ENCODE results near the gene UTP14C.

- no peak for TF ChIP-seq CTCF (IDR thresholded peaks at IDR 0.05)
- no peak for TF ChIP-seq POLR2A (IDR thresholded peaks at IDR 0.05)
- TF ChIP-seq POLR2AphosphoS5 (IDR thresholded peaks at IDR 0.05): no peak
Observed at GRCh38 chr13:52029569-52029968, 5.1 kb downstream of the UTP14C start.

All from breast epithelium (tissue), 3 donors.